Vagina (tissue), 2 donors: ENCODE data around the gene FGFR2. TPM values are rescaled to one million over a fixed set of nuclear protein-coding genes. Genes with fewer than 3 reads are reported as not detected.

Experiments used
- DNase-seq, 2 donors: peaks; one replicate each; pipeline ENCODE4 v3.0.0-alpha.2; 2017; ENCODE audit errors: extremely low spot score in 2 of 2
- H3K27ac ChIP-seq: fragments of 200-600 bp; sonication (generic); one replicate; pipeline ENCODE4 v1.5.1; 2019
- H3K27me3 ChIP-seq: fragments of 200-600 bp; sonication (generic); one replicate; pipeline ENCODE4 v1.5.1; 2019
- H3K36me3 ChIP-seq, 2 donors: fragments of 200-600 bp; sonication (generic); one replicate each; pipeline ENCODE4 v1.5.1; 2017 to 2019
- H3K4me1 ChIP-seq: fragments of 200-600 bp; sonication (generic); one replicate; pipeline ENCODE4 v1.5.1; 2019
- H3K4me3 ChIP-seq, 2 donors: fragments of 200-600 bp; sonication (generic); 1 replicate in 1 of 2; 2 replicates in 1 of 2; pipeline ENCODE4 v1.5.1; 2016 to 2019
- H3K9me3 ChIP-seq: fragments of 200-600 bp; sonication (generic); one replicate; pipeline ENCODE4 v1.5.1; 2019
- CTCF ChIP-seq, 3 experiments: fragments of 450-650 bp in 2 of 3; fragments of 200-600 bp in 1 of 3; sonication (generic) in 1 of 3; IDR thresholded peaks; one replicate each; pipeline ENCODE4 v1.5.1; 2017 to 2019; ENCODE audit warnings: antibody characterized with exemption in 3 of 3, mild to moderate bottlenecking in 2 of 3, moderate library complexity in 2 of 3
- POLR2A ChIP-seq, 2 donors: fragments of 450-650 bp; IDR thresholded peaks; one replicate each; pipeline ENCODE4 v1.6.1; 2017; ENCODE audit warnings: antibody characterized with exemption in 2 of 2, mild to moderate bottlenecking in 2 of 2, moderate library complexity in 2 of 2
- POLR2AphosphoS5 ChIP-seq, 2 donors: sonication (generic); formaldehyde crosslinking; IDR thresholded peaks; one replicate each; pipeline ENCODE4 v1.9.0; 2017; ENCODE audit warnings: antibody characterized with exemption in 2 of 2, mild to moderate bottlenecking in 2 of 2, low read depth in 1 of 2; ENCODE audit not compliant: insufficient read depth in 1 of 2
- intact Hi-C: fragments of 100-400 bp; cut with DNase I; formaldehyde crosslinking; loops from one replicate; pipeline ENCODE4 v1.15.1; 2023
- total RNA-seq: library from RNA; depleted of rRNA; stranded (reverse); fragments of >200 nt; gene quantifications from one replicate; pipeline ENCODE4 v1.2.3, GENCODE V29; 2016

Gene FGFR2
- total RNA-seq, 1 donor from 2014 or later = 54.0 TPM

- H3K4me1 ChIP-seq = peaks cover 46% of the 10 kb centered on the region
- DNase-seq = no peak
- TF ChIP-seq POLR2A (IDR thresholded peaks at IDR 0.05) (no peak), POLR2AphosphoS5 (IDR thresholded peaks at IDR 0.05; ENCODE audit: insufficient read depth in 1 of 2, low read depth in 1 of 2) (no peak), CTCF (IDR thresholded peaks at IDR 0.05) (no peak)
Observed at GRCh38 chr10:121594623-121595350, 3.5 kb downstream of the FGFR2 start.

GRCh38 chr10:121594076-121594475, 4.2 kb downstream of the FGFR2 start:
- no peak for DNase-seq
- intact Hi-C loops = no loop called here
- no peak for TF ChIP-seq POLR2AphosphoS5 (IDR thresholded peaks at IDR 0.05; ENCODE audit: insufficient read depth in 1 of 2, low read depth in 1 of 2)
- no peak for TF ChIP-seq CTCF (IDR thresholded peaks at IDR 0.05)
- TF ChIP-seq POLR2A (IDR thresholded peaks at IDR 0.05) = no peak
- no peaks in the 10 kb centered on the region for H3K36me3 ChIP-seq
- H3K27me3 ChIP-seq = no peaks in the 10 kb centered on the region
- no peaks in the 10 kb centered on the region for H3K9me3 ChIP-seq
- no peak overlapping the region for H3K4me3 ChIP-seq
- H3K27ac ChIP-seq = no peak overlapping the region
- H3K4me1 ChIP-seq = peaks cover 46% of the 10 kb centered on the region

More at GRCh38 chr10:121594623-121595350, 3.5 kb downstream of the FGFR2 start:
- intact Hi-C loops = no loop called here
- Histone ChIP-seq H3K36me3 (no peaks in the 10 kb centered on the region), H3K4me3 (no peak overlapping the region), H3K27ac (no peak overlapping the region), H3K9me3 (no peaks in the 10 kb centered on the region), H3K27me3 (no peaks in the 10 kb centered on the region)

- H3K36me3 ChIP-seq = no peaks in the 10 kb centered on the region
- intact Hi-C loops = no loop called here
- no peak for DNase-seq
- H3K27ac ChIP-seq = no peak overlapping the region
- TF ChIP-seq POLR2AphosphoS5 (IDR thresholded peaks at IDR 0.05; ENCODE audit: insufficient read depth in 1 of 2, low read depth in 1 of 2) = no peak
- no peak for TF ChIP-seq POLR2A (IDR thresholded peaks at IDR 0.05)
- no peak for TF ChIP-seq CTCF (IDR thresholded peaks at IDR 0.05)
- H3K4me1 ChIP-seq = peaks cover 46% of the 10 kb centered on the region
- H3K9me3 ChIP-seq = no peaks in the 10 kb centered on the region
- H3K4me3 ChIP-seq = no peak overlapping the region
- H3K27me3 ChIP-seq = no peaks in the 10 kb centered on the region
Observed at GRCh38 chr10:121593281-121594075, 4.8 kb downstream of the FGFR2 start.

- H3K27me3 ChIP-seq = no peaks in the 10 kb centered on the region
- peaks cover 42% of the 10 kb centered on the region for H3K4me1 ChIP-seq
- H3K4me3 ChIP-seq = no peak overlapping the region
- no peak for DNase-seq
- H3K9me3 ChIP-seq = no peaks in the 10 kb centered on the region
- no peak overlapping the region for H3K27ac ChIP-seq
- intact Hi-C loops = no loop called here
- no peaks in the 10 kb centered on the region for H3K36me3 ChIP-seq
- TF ChIP-seq CTCF (IDR thresholded peaks at IDR 0.05) (no peak), POLR2AphosphoS5 (IDR thresholded peaks at IDR 0.05; ENCODE audit: insufficient read depth in 1 of 2, low read depth in 1 of 2) (no peak), POLR2A (IDR thresholded peaks at IDR 0.05) (no peak)
Observed at GRCh38 chr10:121592155-121592890, 5.9 kb downstream of the FGFR2 start.
